ENCODE measurements around the gene CEACAM19.
"Not testable (repeated sequence)": the region's sequence is repeated elsewhere in the genome, so short reads cannot be mapped to it uniquely, and the experiment has no call there.

Gene CEACAM19

DNA sequence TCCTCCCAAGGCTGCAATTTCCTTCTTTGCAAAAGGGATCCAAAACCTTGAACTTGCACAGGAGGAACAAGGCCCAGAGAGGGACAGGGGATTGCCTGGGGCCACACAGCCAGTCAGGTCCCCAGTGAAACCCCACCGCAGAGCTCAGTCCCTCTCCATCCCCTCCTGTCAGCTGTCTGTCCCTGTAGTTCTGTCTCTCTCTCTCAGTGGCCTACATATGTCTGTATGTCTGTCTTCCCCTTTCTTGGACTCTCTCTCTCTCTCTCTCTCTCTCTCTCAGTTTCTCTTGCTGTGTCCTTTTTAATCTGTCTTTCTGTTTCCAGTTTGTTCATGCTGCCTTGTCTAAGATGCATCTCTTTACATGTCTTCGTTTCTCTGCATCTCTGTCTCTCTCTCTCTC, 11.5 kb downstream of the CEACAM19 start:
- Histone ChIP-seq H3K4me1 (ENCODE audit: insufficient read depth, low read length) (no peaks in the 10 kb centered on the region), H3K27ac (ENCODE audit: low read depth, low read length) (no peak overlapping the region), H3K27me3 (ENCODE audit: control insufficient read depth in 1 of 2, insufficient read depth in 2 of 2, low read length in 2 of 2) (no peaks in the 10 kb centered on the region), H3K36me3 (ENCODE audit: insufficient read depth, low read length) (no peaks in the 10 kb centered on the region), H3K9me3 (ENCODE audit: low read length) (no peaks in the 10 kb centered on the region), H3K9ac (ENCODE audit: low read length) (no peak overlapping the region), H3K4me3 (ENCODE audit: low read depth in 1 of 2, low read length in 2 of 2) (no peak overlapping the region)

GRCh38 chr19:44683434-44684210, 12.3 kb downstream of the CEACAM19 start:
- Histone ChIP-seq H3K27ac (ENCODE audit: low read depth, low read length) (no peak overlapping the region), H3K4me3 (ENCODE audit: low read depth in 1 of 2, low read length in 2 of 2) (no peak overlapping the region), H3K36me3 (ENCODE audit: insufficient read depth, low read length) (no peaks in the 10 kb centered on the region), H3K9ac (ENCODE audit: low read length) (no peak overlapping the region), H3K9me3 (ENCODE audit: low read length) (no peaks in the 10 kb centered on the region), H3K27me3 (ENCODE audit: control insufficient read depth in 1 of 2, insufficient read depth in 2 of 2, low read length in 2 of 2) (no peaks in the 10 kb centered on the region), H3K4me1 (ENCODE audit: insufficient read depth, low read length) (no peaks in the 10 kb centered on the region)

DNA sequence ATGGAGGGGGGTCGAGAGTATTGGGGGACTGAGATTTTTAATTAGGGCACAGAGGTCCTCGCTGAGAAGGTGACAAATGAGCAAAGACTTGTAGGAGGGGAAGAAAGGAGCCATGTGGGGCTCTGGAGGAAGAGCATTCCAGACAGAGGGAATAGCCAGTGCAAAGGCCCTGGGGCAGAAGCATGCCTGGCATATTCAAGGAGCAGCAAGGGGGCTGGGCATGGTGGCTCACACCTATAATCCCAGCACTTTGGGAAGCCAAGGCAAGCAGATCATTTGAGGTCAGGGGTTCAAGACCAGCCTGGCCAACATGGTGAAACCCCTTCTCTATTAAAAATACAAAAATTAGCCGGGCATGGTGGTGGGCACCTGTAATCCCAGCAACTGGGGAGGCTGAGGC, 13.1 kb downstream of the CEACAM19 start:
- not testable (repeated sequence) for H3K27me3 ChIP-seq (ENCODE audit: control insufficient read depth in 1 of 2, insufficient read depth in 2 of 2, low read length in 2 of 2); H3K9me3 ChIP-seq (ENCODE audit: low read length); H3K9ac ChIP-seq (ENCODE audit: low read length); H3K27ac ChIP-seq (ENCODE audit: low read depth, low read length); H3K36me3 ChIP-seq (ENCODE audit: insufficient read depth, low read length); H3K4me3 ChIP-seq (ENCODE audit: low read depth in 1 of 2, low read length in 2 of 2); H3K4me1 ChIP-seq (ENCODE audit: insufficient read depth, low read length)

GRCh38 chr19:44684892-44685863, 13.9 kb downstream of the CEACAM19 start:
- Histone ChIP-seq H3K27ac (ENCODE audit: low read depth, low read length) (no peak overlapping the region), H3K4me3 (ENCODE audit: low read depth in 1 of 2, low read length in 2 of 2) (no peak overlapping the region), H3K9me3 (ENCODE audit: low read length) (no peaks in the 10 kb centered on the region), H3K4me1 (ENCODE audit: insufficient read depth, low read length) (no peaks in the 10 kb centered on the region), H3K9ac (ENCODE audit: low read length) (no peak overlapping the region), H3K27me3 (ENCODE audit: control insufficient read depth in 1 of 2, insufficient read depth in 2 of 2, low read length in 2 of 2) (no peaks in the 10 kb centered on the region), H3K36me3 (ENCODE audit: insufficient read depth, low read length) (no peaks in the 10 kb centered on the region)

DNA sequence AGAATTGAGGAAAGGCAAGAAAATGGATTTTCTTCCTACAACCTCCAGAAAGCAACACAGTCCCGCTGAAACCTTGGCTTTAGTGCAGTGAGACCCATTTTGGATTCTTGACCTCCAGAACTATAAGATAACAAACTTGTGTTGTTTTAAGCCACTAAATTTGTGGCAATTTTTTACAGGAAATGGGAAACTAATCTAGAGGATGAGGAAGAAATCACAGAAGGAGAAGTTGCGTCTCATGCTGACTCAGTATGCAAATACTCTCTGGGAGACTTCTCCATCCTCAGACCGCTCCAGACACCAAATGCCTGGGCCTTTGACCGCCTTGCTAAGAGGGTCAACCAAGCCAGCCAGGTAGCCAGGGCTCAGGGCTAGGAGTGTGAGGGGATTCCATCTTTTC, 14.6 kb downstream of the CEACAM19 start:
- no peak overlapping the region for H3K4me3 ChIP-seq (ENCODE audit: low read depth in 1 of 2, low read length in 2 of 2)
- no peaks in the 10 kb centered on the region for H3K4me1 ChIP-seq (ENCODE audit: insufficient read depth, low read length)
- H3K27ac ChIP-seq (ENCODE audit: low read depth, low read length) = no peak overlapping the region
- no peaks in the 10 kb centered on the region for H3K9me3 ChIP-seq (ENCODE audit: low read length)
- H3K9ac ChIP-seq (ENCODE audit: low read length) = no peak overlapping the region
- H3K36me3 ChIP-seq (ENCODE audit: insufficient read depth, low read length) = no peaks in the 10 kb centered on the region
- H3K27me3 ChIP-seq (ENCODE audit: control insufficient read depth in 1 of 2, insufficient read depth in 2 of 2, low read length in 2 of 2) = no peaks in the 10 kb centered on the region

- H3K4me1 ChIP-seq (ENCODE audit: insufficient read depth, low read length) = no peaks in the 10 kb centered on the region
- no peaks in the 10 kb centered on the region for H3K36me3 ChIP-seq (ENCODE audit: insufficient read depth, low read length)
- H3K9ac ChIP-seq (ENCODE audit: low read length) = no peak overlapping the region
- no peaks in the 10 kb centered on the region for H3K9me3 ChIP-seq (ENCODE audit: low read length)
- H3K27ac ChIP-seq (ENCODE audit: low read depth, low read length) = no peak overlapping the region
- no peaks in the 10 kb centered on the region for H3K27me3 ChIP-seq (ENCODE audit: control insufficient read depth in 1 of 2, insufficient read depth in 2 of 2, low read length in 2 of 2)
- no peak overlapping the region for H3K4me3 ChIP-seq (ENCODE audit: low read depth in 1 of 2, low read length in 2 of 2)
These were observed 15.6 kb downstream of the CEACAM19 start for GRCh38 chr19:44686896-44687295.

- no peak overlapping the region for H3K9ac ChIP-seq (ENCODE audit: low read length)
- H3K27ac ChIP-seq (ENCODE audit: low read depth, low read length) = no peak overlapping the region
- no peak overlapping the region for H3K4me3 ChIP-seq (ENCODE audit: low read depth in 1 of 2, low read length in 2 of 2)
- H3K36me3 ChIP-seq (ENCODE audit: insufficient read depth, low read length) = no peaks in the 10 kb centered on the region
- H3K27me3 ChIP-seq (ENCODE audit: control insufficient read depth in 1 of 2, insufficient read depth in 2 of 2, low read length in 2 of 2) = no peaks in the 10 kb centered on the region
- no peaks in the 10 kb centered on the region for H3K9me3 ChIP-seq (ENCODE audit: low read length)
- no peaks in the 10 kb centered on the region for H3K4me1 ChIP-seq (ENCODE audit: insufficient read depth, low read length)
These were observed 16.6 kb downstream of the CEACAM19 start for GRCh38 chr19:44687888-44688287.

GRCh38 chr19:44689290-44690130, 18.2 kb downstream of the CEACAM19 start:
- no peaks in the 10 kb centered on the region for H3K27me3 ChIP-seq (ENCODE audit: control insufficient read depth in 1 of 2, insufficient read depth in 2 of 2, low read length in 2 of 2)
- no peaks in the 10 kb centered on the region for H3K9me3 ChIP-seq (ENCODE audit: low read length)
- no peak overlapping the region for H3K27ac ChIP-seq (ENCODE audit: low read depth, low read length)
- H3K4me1 ChIP-seq (ENCODE audit: insufficient read depth, low read length) = no peaks in the 10 kb centered on the region
- H3K36me3 ChIP-seq (ENCODE audit: insufficient read depth, low read length) = no peaks in the 10 kb centered on the region
- H3K4me3 ChIP-seq (ENCODE audit: low read depth in 1 of 2, low read length in 2 of 2) = no peak overlapping the region
- H3K9ac ChIP-seq (ENCODE audit: low read length) = no peak overlapping the region

GRCh38 chr19:44690131-44690440, 18.8 kb downstream of the CEACAM19 start:
- Histone ChIP-seq H3K4me1 (ENCODE audit: insufficient read depth, low read length) (no peaks in the 10 kb centered on the region), H3K36me3 (ENCODE audit: insufficient read depth, low read length) (no peaks in the 10 kb centered on the region), H3K27ac (ENCODE audit: low read depth, low read length) (no peak overlapping the region), H3K4me3 (ENCODE audit: low read depth in 1 of 2, low read length in 2 of 2) (no peak overlapping the region), H3K27me3 (ENCODE audit: control insufficient read depth in 1 of 2, insufficient read depth in 2 of 2, low read length in 2 of 2) (no peaks in the 10 kb centered on the region), H3K9me3 (ENCODE audit: low read length) (no peaks in the 10 kb centered on the region), H3K9ac (ENCODE audit: low read length) (no peak overlapping the region)

DNA sequence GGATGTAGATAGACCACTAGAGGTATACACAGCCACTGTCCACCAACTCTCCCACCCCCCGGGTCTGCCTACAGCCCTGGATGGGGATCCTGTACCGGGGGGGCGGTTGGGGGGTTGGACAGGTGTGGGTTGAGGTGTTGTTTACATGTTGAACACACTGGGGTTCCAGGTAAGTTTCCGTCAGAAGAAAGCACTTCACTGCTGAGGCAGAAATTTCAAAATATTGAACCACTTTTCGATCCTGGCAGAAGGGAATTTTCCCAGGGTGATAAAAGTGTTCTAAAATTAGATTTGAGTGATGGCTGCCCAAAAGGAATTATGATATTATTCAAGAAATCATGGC, 21.1 kb downstream of the CEACAM19 start:
- H3K27me3 ChIP-seq (ENCODE audit: control insufficient read depth in 1 of 2, insufficient read depth in 2 of 2, low read length in 2 of 2) = peaks cover 0 to 2% of the 10 kb centered on the region in 2 donors
- no peaks in the 10 kb centered on the region for H3K9me3 ChIP-seq (ENCODE audit: low read length)
- H3K4me1 ChIP-seq (ENCODE audit: insufficient read depth, low read length) = no peaks in the 10 kb centered on the region
- no peaks in the 10 kb centered on the region for H3K36me3 ChIP-seq (ENCODE audit: insufficient read depth, low read length)
- no peak overlapping the region for H3K9ac ChIP-seq (ENCODE audit: low read length)
- no peak overlapping the region for H3K4me3 ChIP-seq (ENCODE audit: low read depth in 1 of 2, low read length in 2 of 2)
- no peak overlapping the region for H3K27ac ChIP-seq (ENCODE audit: low read depth, low read length)

DNA sequence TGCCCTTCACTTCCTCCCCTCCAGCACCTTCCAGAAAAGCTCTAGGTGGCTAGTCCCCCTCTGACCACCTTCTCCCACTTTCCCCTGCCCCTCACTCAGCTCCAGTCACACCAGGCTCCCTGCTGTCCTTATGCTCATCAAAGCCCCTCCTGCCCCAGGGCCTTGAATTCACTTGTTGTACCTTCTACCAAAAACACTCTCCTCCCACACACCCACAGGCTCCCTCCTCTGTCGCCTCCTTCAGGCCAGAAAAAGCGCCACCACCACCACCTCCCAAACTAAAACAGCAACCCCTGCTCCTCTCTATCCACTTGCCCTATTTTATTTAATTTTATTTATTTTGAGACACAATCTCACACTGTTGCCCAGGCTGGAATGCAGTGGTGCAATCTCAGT, 22.9 kb downstream of the CEACAM19 start:
- Histone ChIP-seq H3K27ac (ENCODE audit: low read depth, low read length) (no peak overlapping the region), H3K9me3 (ENCODE audit: low read length) (no peaks in the 10 kb centered on the region), H3K4me3 (ENCODE audit: low read depth in 1 of 2, low read length in 2 of 2) (no peak overlapping the region), H3K36me3 (ENCODE audit: insufficient read depth, low read length) (no peaks in the 10 kb centered on the region), H3K9ac (ENCODE audit: low read length) (no peak overlapping the region), H3K27me3 (ENCODE audit: control insufficient read depth in 1 of 2, insufficient read depth in 2 of 2, low read length in 2 of 2) (peaks cover 0 to 14% of the 10 kb centered on the region in 2 donors), H3K4me1 (ENCODE audit: insufficient read depth, low read length) (no peaks in the 10 kb centered on the region)

Data from muscle layer of colon (tissue), 2 donors.